ENCODE data around the gene DGCR2.
"Not testable (repeated sequence)": the region's sequence is repeated elsewhere in the genome, so short reads cannot be mapped to it uniquely, and the experiment has no call there.

The DGCR2 gene

GRCh38 chr22:19107730-19108074, 14.5 kb downstream of the DGCR2 start:
- peak; percentile 83 to 84 for DNase-seq

- no peak for DNase-seq
Observed at GRCh38 chr22:19106886-19107729, 15.1 kb downstream of the DGCR2 start.

GRCh38 chr22:19105867-19106802, 16.1 kb downstream of the DGCR2 start:
- DNase-seq = peak in 1 of 2 experiments; percentile 46

GRCh38 chr22:19105456-19105855, 16.8 kb downstream of the DGCR2 start:
- DNase-seq = no peak

GRCh38 chr22:19103880-19104821, 18.1 kb downstream of the DGCR2 start:
- no peak for DNase-seq

- no peak for DNase-seq
Observed at GRCh38 chr22:19098157-19098556, 24.1 kb downstream of the DGCR2 start.

- no peak for DNase-seq
Observed at GRCh38 chr22:19097518-19097917, 24.7 kb downstream of the DGCR2 start.

GRCh38 chr22:19096555-19096954, 25.7 kb downstream of the DGCR2 start:
- no peak for DNase-seq

GRCh38 chr22:19094393-19094997, 27.7 kb downstream of the DGCR2 start:
- no peak for DNase-seq

GRCh38 chr22:19092725-19093124, 29.5 kb downstream of the DGCR2 start:
- no peak for DNase-seq

GRCh38 chr22:19090586-19091127, 31.6 kb downstream of the DGCR2 start:
- DNase-seq = no peak

- DNase-seq = no peak
Observed at GRCh38 chr22:19090183-19090582, 32.0 kb downstream of the DGCR2 start.

- no peak for DNase-seq
Observed at GRCh38 chr22:19088866-19089595, 33.2 kb downstream of the DGCR2 start.

GRCh38 chr22:19086896-19087295, 35.3 kb downstream of the DGCR2 start:
- no peak for DNase-seq

GRCh38 chr22:19086417-19086816, 35.8 kb downstream of the DGCR2 start:
- no peak for DNase-seq

GRCh38 chr22:19085233-19085718, 36.9 kb downstream of the DGCR2 start:
- peak in 1 of 2 experiments; percentile 6 for DNase-seq

GRCh38 chr22:19084586-19084985, 37.6 kb downstream of the DGCR2 start:
- not testable (repeated sequence) for DNase-seq

GRCh38 chr22:19084126-19084525, 38.1 kb downstream of the DGCR2 start:
- DNase-seq = not testable (repeated sequence)

GRCh38 chr22:19082793-19083192, 39.4 kb downstream of the DGCR2 start:
- no peak for DNase-seq

GRCh38 chr22:19082101-19082500, 40.1 kb downstream of the DGCR2 start:
- no peak for DNase-seq

- DNase-seq = no peak
Observed at GRCh38 chr22:19081351-19081750, 40.9 kb downstream of the DGCR2 start.

All from NCI-H526 (cell line).